SK-N-SH (cell line): Measurements from ENCODE around the gene HIVEP2. TPM values are rescaled to one million over a fixed set of nuclear protein-coding genes. Genes with fewer than 3 reads are reported as not detected.

Experiments used
- CTCF ChIA-PET: fragments of 300-600, 350-600 bp; formaldehyde crosslinking; extraction: SDS; loops from one replicate; lab custom pipeline; 2021; lab: Yijun Ruan, JAX
- POLR2A ChIA-PET: fragments of 350-600 bp; sonication (Branson Sonifier 250); formaldehyde crosslinking; extraction: SDS; loops from one replicate; lab custom pipeline; 2020; ENCODE audit warnings: antibody characterized with exemption, inconsistent platforms; lab: Yijun Ruan, JAX
- DNase-seq: peaks from one replicate; pipeline ENCODE4 v3.0.0; 2012
- H2AFZ ChIP-seq: fragments of 200-600 bp; sonication (generic); 2 replicates; pipeline ENCODE4 v1.8.1; 2016; ENCODE audit warnings: antibody characterized with exemption, mild to moderate bottlenecking, low read depth
- H3F3A ChIP-seq: fragments of 200-600 bp; sonication (generic); replicated peaks from 2 replicates; pipeline ENCODE3; 2016; ENCODE audit warnings: antibody characterized with exemption, mild to moderate bottlenecking; ENCODE audit not compliant: insufficient read depth
- H3K27ac ChIP-seq, 2 experiments: fragments of 200-500 bp in 1 of 2; fragments of 200-600 bp in 1 of 2; sonication (Bioruptor generic) in 1 of 2; sonication (generic), shearing (Covaris generic) in 1 of 2; 2 replicates each; pipeline versions ENCODE4 v1.5.1 to v1.6.1; 2014 to 2016; ENCODE audit warnings: low read depth in 2 of 2, inconsistent platforms in 1 of 2, low read length in 1 of 2, mild to moderate bottlenecking in 1 of 2, mixed read lengths in 1 of 2
- H3K27me3 ChIP-seq: fragments of 200-600 bp; sonication (generic), shearing (Covaris generic); 2 replicates; pipeline ENCODE4 v1.6.1; 2016; ENCODE audit warnings: mixed run types; ENCODE audit not compliant: insufficient read depth
- H3K36me3 ChIP-seq, 2 experiments: fragments of 200-500 bp in 1 of 2; fragments of 200-600 bp in 1 of 2; sonication (Bioruptor generic) in 1 of 2; sonication (generic) in 1 of 2; replicated peaks in 1 of 2; 2 replicates each; pipeline versions ENCODE3 to v1.5.1; 2014 to 2016; ENCODE audit warnings: low read length in 1 of 2, mild to moderate bottlenecking in 1 of 2; ENCODE audit not compliant: insufficient read depth in 2 of 2, control insufficient read depth in 1 of 2
- H3K4me1 ChIP-seq, 2 experiments: fragments of 200-500 bp in 1 of 2; fragments of 200-600 bp in 1 of 2; sonication (Bioruptor generic) in 1 of 2; sonication (generic), shearing (Covaris generic) in 1 of 2; 2 replicates each; pipeline versions ENCODE4 v1.5.1 to v1.6.1; 2014 to 2016; ENCODE audit warnings: low read depth in 1 of 2, low read length in 1 of 2, mixed run types in 1 of 2; ENCODE audit not compliant: insufficient read depth in 2 of 2, control insufficient read depth in 1 of 2
- H3K4me2 ChIP-seq: fragments of 200-600 bp; sonication (generic), shearing (Covaris generic); 2 replicates; pipeline ENCODE4 v1.6.1; 2017; ENCODE audit warnings: mixed run types
- H3K4me3 ChIP-seq, 2 experiments: fragments of 200-500 bp in 1 of 2; fragments of 200-600 bp in 1 of 2; sonication (Bioruptor generic) in 1 of 2; sonication (generic), shearing (Covaris generic) in 1 of 2; 2 replicates each; pipeline versions ENCODE4 v1.5.1 to v1.8.1; 2014 to 2016; ENCODE audit warnings: low read depth in 2 of 2, inconsistent platforms in 1 of 2, low read length in 1 of 2, mild to moderate bottlenecking in 1 of 2, mixed read lengths in 1 of 2, moderate library complexity in 1 of 2
- H3K79me2 ChIP-seq: fragments of 200-600 bp; sonication (generic); 2 replicates; pipeline ENCODE4 v1.8.1; 2017; ENCODE audit warnings: mild to moderate bottlenecking; ENCODE audit not compliant: insufficient read depth
- H3K9ac ChIP-seq: fragments of 200-600 bp; sonication (generic); 2 replicates; pipeline ENCODE4 v1.6.1; 2017; ENCODE audit warnings: mixed run types
- H3K9me2 ChIP-seq: fragments of 200-600 bp; sonication (generic); 2 replicates; pipeline ENCODE4 v1.6.1; 2017; ENCODE audit warnings: mixed run types
- H3K9me3 ChIP-seq: fragments of 200-600 bp; sonication (generic); 2 replicates; pipeline ENCODE4 v1.6.1; 2017; ENCODE audit warnings: mixed run types, mild to moderate bottlenecking, moderate library complexity
- H4K20me1 ChIP-seq: fragments of 200-600 bp; sonication (generic); 2 replicates; pipeline ENCODE4 v1.6.1; 2017; ENCODE audit warnings: mild to moderate bottlenecking, mixed run types; ENCODE audit not compliant: insufficient read depth
- CTCF ChIP-seq: fragments of 200-600 bp; sonication (generic); IDR thresholded peaks from 2 replicates; pipeline ENCODE4 v1.6.1; 2017; ENCODE audit warnings: antibody characterized with exemption, mild to moderate bottlenecking, moderate library complexity
- EP300 ChIP-seq, 2 experiments: IDR thresholded peaks; 2 replicates each; pipeline versions ENCODE4 v1.4.0 to v1.6.1; 2012; ENCODE audit warnings: borderline replicate concordance in 1 of 2, low read depth in 1 of 2, low read length in 1 of 2
- EZH2phosphoT487 ChIP-seq: fragments of 200-600 bp; sonication (generic); IDR thresholded peaks from 2 replicates; pipeline ENCODE4 v1.6.1; 2017; ENCODE audit warnings: low read depth, mixed run types, mild to moderate bottlenecking, antibody characterized with exemption, moderate library complexity, borderline replicate concordance
- FOSL2 ChIP-seq: IDR thresholded peaks from 2 replicates; pipeline ENCODE4 v1.4.0; 2012; ENCODE audit warnings: low read depth, mild to moderate bottlenecking, moderate library complexity, borderline replicate concordance
- FOXJ3 ChIP-seq: sonication (generic); formaldehyde crosslinking; IDR thresholded peaks from 2 replicates; pipeline ENCODE4 v1.5.1; 2020; ENCODE audit warnings: mild to moderate bottlenecking, missing genetic modification reagents
- IRF3 ChIP-seq: fragments of 150-350 bp; IDR thresholded peaks from 2 replicates; pipeline ENCODE4 v1.6.1; 2016; ENCODE audit warnings: mild to moderate bottlenecking, low read depth, low read length
- MXI1 ChIP-seq: IDR thresholded peaks from 2 replicates; pipeline ENCODE4 v1.6.1; 2012; ENCODE audit warnings: mild to moderate bottlenecking, low read depth, low read length, improper control_type of control experiment
- NFIC ChIP-seq: IDR thresholded peaks from 2 replicates; pipeline ENCODE4 v1.4.0; 2012; ENCODE audit warnings: borderline replicate concordance
- NRF1 ChIP-seq: IDR thresholded peaks from 2 replicates; pipeline ENCODE4 v1.6.1; 2012; ENCODE audit warnings: low read depth, mild to moderate bottlenecking, low read length
- PBX3 ChIP-seq: IDR thresholded peaks from 2 replicates; pipeline ENCODE4; 2012
- POLR2AphosphoS5 ChIP-seq: IDR thresholded peaks from 2 replicates; pipeline ENCODE4 v1.6.1; 2012; ENCODE audit warnings: low read depth, low read length
- RAD21 ChIP-seq: IDR thresholded peaks from 2 replicates; pipeline ENCODE4 v1.6.1; 2012; ENCODE audit warnings: mild to moderate bottlenecking, low read length
- RCOR1 ChIP-seq: fragments of 150-350 bp; IDR thresholded peaks from 2 replicates; pipeline ENCODE4 v1.6.1; 2017; ENCODE audit warnings: antibody characterized with exemption, low read length
- SIN3A ChIP-seq: IDR thresholded peaks from 2 replicates; pipeline ENCODE4 v1.6.1; 2012; ENCODE audit warnings: low read depth, mild to moderate bottlenecking, low read length, moderate library complexity, borderline replicate concordance
- SMC3 ChIP-seq: IDR thresholded peaks from 2 replicates; pipeline ENCODE4 v1.6.1; 2012; ENCODE audit warnings: low read depth, low read length, improper control_type of control experiment
- TAF1 ChIP-seq: IDR thresholded peaks from 2 replicates; pipeline ENCODE4 v1.6.1; 2012; ENCODE audit warnings: low read depth, mild to moderate bottlenecking, low read length, moderate library complexity, borderline replicate concordance
- TCF12 ChIP-seq: IDR thresholded peaks from 2 replicates; pipeline ENCODE4 v1.4.0; 2012
- USF1 ChIP-seq: IDR thresholded peaks from 2 replicates; pipeline ENCODE4 v1.4.0; 2012; ENCODE audit warnings: low read depth, borderline replicate concordance
- YY1 ChIP-seq: IDR thresholded peaks from 2 replicates; pipeline ENCODE4 v1.4.0; 2012; ENCODE audit warnings: low read depth, mild to moderate bottlenecking
- ZBTB33 ChIP-seq: IDR thresholded peaks from 2 replicates; pipeline ENCODE4 v1.4.0; 2012; ENCODE audit warnings: low read depth, borderline replicate concordance
- WGBS: methylation state at CpG from one replicate; pipeline ENCODE4 v1.1.6; 2017; ENCODE audit warnings: low lambda C conversion rate; 5-methylcytosine and 5-hydroxymethylcytosine counted together
- polyA plus RNA-seq, 3 experiments: library from polyadenylated mRNA; depleted of rRNA; stranded (reverse); fragments of >200 nt; gene quantifications; 2 replicates each; pipeline ENCODE4 v1.2.3, GENCODE V29; 2012

HIVEP2 gene
- polyA plus RNA-seq, 1 of the 3 experiments (the other 2 are of a cell fraction), result 2.5 TPM

- no peak for DNase-seq
- no peak overlapping the region for H3K9ac ChIP-seq
- H3K4me3 ChIP-seq, result no peak overlapping the region
- ChIA-PET POLR2A (no interaction called here), CTCF (no interaction called here)
- H3K79me2 ChIP-seq, result peaks cover 43% of the 10 kb centered on the region
- 100% methylated on average over 1 of the region's 1 CpG for WGBS
- no peaks in the 10 kb centered on the region for H3F3A ChIP-seq
- H2AFZ ChIP-seq, result no peak overlapping the region
- H3K4me2 ChIP-seq, result no peak overlapping the region
- H3K27ac ChIP-seq, result no peak overlapping the region
- TF ChIP-seq RCOR1 (no peak), FOSL2 (no peak), YY1 (no peak), POLR2AphosphoS5 (no peak), TCF12 (no peak), EP300 (IDR thresholded peaks at IDR 0.05; ENCODE audit: borderline replicate concordance in 1 of 2, low read depth in 1 of 2, low read length in 1 of 2) (no peak), FOXJ3 (CRISPR knock-in tag) (no peak), NRF1 (no peak), IRF3 (no peak), USF1 (no peak), MXI1 (no peak), ZBTB33 (no peak), RAD21 (no peak), PBX3 (no peak), SMC3 (no peak), CTCF (no peak), SIN3A (no peak), TAF1 (no peak), EZH2phosphoT487 (no peak), NFIC (no peak)
- no peaks in the 10 kb centered on the region for H3K9me2 ChIP-seq
- H3K9me3 ChIP-seq, result no peaks in the 10 kb centered on the region
- no peaks in the 10 kb centered on the region for H3K36me3 ChIP-seq
- no peaks in the 10 kb centered on the region for H4K20me1 ChIP-seq
- H3K4me1 ChIP-seq, result peaks cover 0 to 2% of the 10 kb centered on the region in 2 experiments; a peak in 2 of 4 replicates
- no peaks in the 10 kb centered on the region for H3K27me3 ChIP-seq
Observed at GRCh38 chr6:142908235-142908634, 36.7 kb downstream of the HIVEP2 start.
